HepG2 (cell line): ENCODE data around the gene NDUFAF3. TPM values are rescaled to one million over a fixed set of nuclear protein-coding genes. Genes with fewer than 3 reads are reported as not detected.

ENCODE experiments used
- ATAC-seq: fragments of 200-7000 bp; cut with Tn5 transposase; 3 replicates; pipeline ENCODE4 v1.9.1; 2020; ENCODE audit warnings: mild to moderate bottlenecking, moderate library complexity
- Bru-seq: library from RNA; stranded (reverse); fragments of 400-500 nt; gene quantifications from one replicate; lab custom pipeline; 2021; lab: Mats Ljungman, UMichigan
- BruChase-seq, 2 experiments: library from RNA; stranded (reverse); fragments of 400-500 nt; gene quantifications; one replicate each; lab custom pipeline; 2021; lab: Mats Ljungman, UMichigan
- BruUV-seq: library from RNA; stranded (reverse); fragments of 400-500 nt; replicated peaks from 2 replicates; lab custom pipeline; 2021; lab: Mats Ljungman, UMichigan
- CTCF ChIA-PET: fragments of 300-600 bp; formaldehyde crosslinking; extraction: SDS; loops from one replicate; lab custom pipeline; 2021; ENCODE audit warnings: low total read pairs, inconsistent platforms, low intra/inter-chr PET ratio; lab: Yijun Ruan, JAX
- POLR2A ChIA-PET: fragments of 350-600 bp; sonication (Branson Sonifier 250); formaldehyde crosslinking; loops from one replicate; lab custom pipeline; 2020; ENCODE audit warnings: antibody characterized with exemption, inconsistent platforms; lab: Yijun Ruan, JAX
- DNase-seq: peaks from one replicate; pipeline ENCODE4 v3.0.0-alpha.2; 2015; ENCODE audit warnings: low spot score
- FAIRE-seq: peaks from 3 replicates; lab custom pipeline; 2011; peaks lifted over from hg19 to GRCh38; lab: Jason Lieb, UNC
- H2AFZ ChIP-seq: one replicate; pipeline ENCODE4 v1.6.1; 2011; ENCODE audit warnings: low read length, inconsistent platforms
- H3K27ac ChIP-seq: fragments of 300-600 bp; 3 replicates; pipeline ENCODE4 v1.8.0; 2011; ENCODE audit warnings: mixed run types, mild to moderate bottlenecking, mixed read lengths, low read length, inconsistent platforms; ENCODE audit not compliant: insufficient read depth; ENCODE audit errors: extremely low read length
- H3K27me3 ChIP-seq, 2 experiments: fragments of 200-600 bp in 1 of 2; 2 replicates in 1 of 2; 3 replicates in 1 of 2; pipeline versions ENCODE4 v1.6.0 to v1.8.0; 2011; ENCODE audit warnings: low read length in 2 of 2, mild to moderate bottlenecking in 2 of 2, moderate library complexity in 2 of 2, inconsistent platforms in 1 of 2; ENCODE audit not compliant: insufficient read depth in 2 of 2, control insufficient read depth in 1 of 2
- H3K36me3 ChIP-seq, 2 experiments: fragments of 200-600 bp in 1 of 2; replicated peaks in 1 of 2; 2 replicates in 1 of 2; 3 replicates in 1 of 2; pipeline versions ENCODE4 v1.5.1 to v1.8.0; 2011; ENCODE audit warnings: low read length in 2 of 2, inconsistent platforms in 1 of 2; ENCODE audit not compliant: insufficient read depth in 2 of 2, control insufficient read depth in 1 of 2
- H3K4me1 ChIP-seq: 2 replicates; pipeline ENCODE4 v1.5.1; 2012; ENCODE audit warnings: low read length, inconsistent platforms; ENCODE audit not compliant: insufficient read depth
- H3K4me2 ChIP-seq: 2 replicates; pipeline ENCODE4 v1.6.0; 2011; ENCODE audit warnings: low read depth, low read length, inconsistent platforms
- H3K4me3 ChIP-seq, 3 experiments: fragments of 200-600 bp in 1 of 3; sonication (generic), shearing (Covaris generic) in 1 of 3; replicated peaks in 1 of 3; 2 replicates each; pipeline ENCODE4 v1.5.1; 2011 to 2016; ENCODE audit warnings: low read length in 3 of 3, inconsistent platforms in 2 of 3, low read depth in 2 of 3, mild to moderate bottlenecking in 2 of 3, control low read depth in 1 of 3, mixed read lengths in 1 of 3; ENCODE audit not compliant: insufficient read depth in 1 of 3
- H3K79me2 ChIP-seq: one replicate; pipeline ENCODE4 v1.6.1; 2011; ENCODE audit warnings: low read length, inconsistent platforms; ENCODE audit not compliant: insufficient read depth
- H3K9ac ChIP-seq: 2 replicates; pipeline ENCODE4 v1.6.0; 2011; ENCODE audit warnings: mild to moderate bottlenecking, low read depth, low read length, inconsistent platforms; ENCODE audit not compliant: insufficient read depth
- H3K9me3 ChIP-seq: 2 replicates; pipeline ENCODE4 v1.5.1; 2012; ENCODE audit warnings: mild to moderate bottlenecking, low read length
- H4K20me1 ChIP-seq: 2 replicates; pipeline ENCODE4 v1.6.0; 2011; ENCODE audit warnings: inconsistent platforms, mild to moderate bottlenecking, low read length, moderate library complexity; ENCODE audit not compliant: insufficient read depth
- BCL6 ChIP-seq: IDR thresholded peaks from 2 replicates; pipeline ENCODE4 v1.6.1; 2016; ENCODE audit warnings: missing genetic modification reagents, missing compliant biosample characterization
- CBX2 ChIP-seq, 2 experiments: fragments of 200-600 bp in 1 of 2; sonication (generic); formaldehyde crosslinking in 1 of 2; IDR thresholded peaks; 2 replicates each; pipeline versions ENCODE4 v1.7.0 to v1.8.1; 2018 to 2022; ENCODE audit warnings: low read depth in 2 of 2, low read length in 1 of 2, mild to moderate bottlenecking in 1 of 2, missing genetic modification reagents in 1 of 2
- MAZ ChIP-seq, 2 experiments: sonication (generic) in 1 of 2; formaldehyde crosslinking in 1 of 2; IDR thresholded peaks; 2 replicates each; pipeline versions ENCODE4 v1.5.0 to v1.6.1; 2012 to 2020; ENCODE audit warnings: low read depth in 2 of 2, mild to moderate bottlenecking in 2 of 2, borderline replicate concordance in 1 of 2, improper control_type of control experiment in 1 of 2, low read length in 1 of 2, missing genetic modification reagents in 1 of 2, moderate library complexity in 1 of 2
- NR2C2 ChIP-seq: sonication (generic); formaldehyde crosslinking; IDR thresholded peaks from 2 replicates; pipeline ENCODE4 v1.4.0; 2020; ENCODE audit warnings: missing genetic modification reagents, mild to moderate bottlenecking, moderate library complexity, borderline replicate concordance
- SRF ChIP-seq: IDR thresholded peaks from 2 replicates; pipeline ENCODE4 v1.6.1; 2011; ENCODE audit warnings: mild to moderate bottlenecking, low read depth, low read length, moderate library complexity
- ZBTB8A ChIP-seq: sonication (generic); formaldehyde crosslinking; IDR thresholded peaks from 2 replicates; pipeline ENCODE4 v1.4.0; 2020; ENCODE audit warnings: mild to moderate bottlenecking, low read depth, missing genetic modification reagents, borderline replicate concordance
- ZNF33B ChIP-seq: sonication (generic); formaldehyde crosslinking; IDR thresholded peaks from 2 replicates; pipeline ENCODE4 v1.5.1; 2020; ENCODE audit warnings: mild to moderate bottlenecking, missing genetic modification reagents
- ZNF839 ChIP-seq: sonication (generic); formaldehyde crosslinking; IDR thresholded peaks from 2 replicates; pipeline ENCODE4 v1.4.0; 2020; ENCODE audit warnings: missing genetic modification reagents, mild to moderate bottlenecking, borderline replicate concordance
- ZNF879 ChIP-seq: sonication (generic); formaldehyde crosslinking; IDR thresholded peaks from 2 replicates; pipeline ENCODE4 v1.8.1; 2023; ENCODE audit warnings: missing genetic modification reagents
- WGBS: methylation state at CpG from one replicate; pipeline ENCODE4 v1.1.6; 2017; ENCODE audit warnings: low lambda C conversion rate; 5-methylcytosine and 5-hydroxymethylcytosine counted together
- in situ Hi-C: cut with HindIII; loops from 2 replicates; pipeline ENCODE4 v1.10.0; 2017; ENCODE audit warnings: low pct_unique_long_range_greater_than_20kb; ENCODE audit not compliant: extremely low pct_ligation_motif_present
- intact Hi-C: fragments of 100-400 bp; cut with micrococcal nuclease; formaldehyde crosslinking; loops from one replicate; pipeline ENCODE4 v1.10.0; 2022; ENCODE audit not compliant: unreplicated experiment
- long read RNA-seq, 2 experiments: library from RNA in 1 of 2; library from polyadenylated mRNA in 1 of 2; stranded (forward) in 1 of 2; unstranded in 1 of 2; transcript quantifications; one replicate each; pipeline ENCODE4 v2.0.0, GENCODE V29; 2019 to 2022
- polyA minus RNA-seq, 3 experiments: library from RNA; depleted of rRNA, polyadenylated mRNA; stranded (reverse); fragments of >200 nt; gene quantifications; 2 replicates each; pipeline ENCODE4 v1.2.3, GENCODE V29; 2011; ENCODE audit warnings: low replicate concordance in 1 of 3
- polyA plus RNA-seq, 8 experiments: library from polyadenylated mRNA; depleted of rRNA in 3 of 8; stranded (reverse) in 7 of 8; unstranded in 1 of 8; fragments of >200 nt; fragmentation: Illumina TruSeq in 4 of 8; extraction: Trizol in 4 of 8; gene quantifications; 2 replicates each; pipeline versions ENCODE4 v1.2.1 to v1.2.3, GENCODE V29; 2011 to 2016; ENCODE audit warnings: low read depth in 4 of 8, missing spikeins in 1 of 8, mixed read lengths in 1 of 8; ENCODE audit not compliant: insufficient read depth in 1 of 8
- total RNA-seq, 5 experiments: library from RNA; depleted of rRNA; stranded (reverse); fragments of >200 nt; fragmentation: Illumina TruSeq; extraction: Trizol; gene quantifications; 2 replicates each; pipeline ENCODE4 v1.2.3, GENCODE V29; 2016; ENCODE audit warnings: low read depth in 1 of 5
- TF ChIP-seq, protein P1 (sequence below): IDR thresholded peaks from 2 replicates; pipeline ENCODE4 v1.6.1; 2016; ENCODE audit warnings: low read depth, borderline replicate concordance
- TF ChIP-seq, protein P2 (sequence below): sonication (generic); formaldehyde crosslinking; IDR thresholded peaks from 2 replicates; pipeline ENCODE4 v1.5.0; 2020; ENCODE audit warnings: mild to moderate bottlenecking, missing genetic modification reagents

The NDUFAF3 gene, protein sequence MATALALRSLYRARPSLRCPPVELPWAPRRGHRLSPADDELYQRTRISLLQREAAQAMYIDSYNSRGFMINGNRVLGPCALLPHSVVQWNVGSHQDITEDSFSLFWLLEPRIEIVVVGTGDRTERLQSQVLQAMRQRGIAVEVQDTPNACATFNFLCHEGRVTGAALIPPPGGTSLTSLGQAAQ
- total RNA-seq (2016; rRNA removed; fragmentation: Illumina TruSeq; extraction: Trizol): 50.0 and 51.9 TPM in 2 replicates
- 26.9 and 32.9 TPM in 2 replicates for total RNA-seq (2016; cell fraction: cytosol; rRNA removed; fragmentation: Illumina TruSeq; extraction: Trizol; ENCODE audit: low read depth)
- total RNA-seq (2016; cell fraction: insoluble cytoplasmic fraction; rRNA removed; fragmentation: Illumina TruSeq; extraction: Trizol): 52.3 and 61.1 TPM in 2 replicates
- total RNA-seq (2016; cell fraction: membrane; rRNA removed; fragmentation: Illumina TruSeq; extraction: Trizol): 26.1 and 38.8 TPM in 2 replicates
- 24.4 and 30.9 TPM in 2 replicates for total RNA-seq (2016; cell fraction: nucleus; rRNA removed; fragmentation: Illumina TruSeq; extraction: Trizol)
- 39.0 and 42.0 TPM in 2 replicates for polyA plus RNA-seq (2011; rRNA removed)
- polyA plus RNA-seq (2011; cell fraction: cytosol; rRNA removed): 32.1 and 56.3 TPM in 2 replicates
- polyA plus RNA-seq (2011; cell fraction: nucleus; rRNA removed): 29.5 and 32.3 TPM in 2 replicates
- 31.0 and 39.6 TPM in 2 replicates for polyA plus RNA-seq (2012)
- polyA plus RNA-seq (2016; cell fraction: cytosol; fragmentation: Illumina TruSeq; extraction: Trizol; ENCODE audit: low read depth): 31.0 and 36.1 TPM in 2 replicates
- polyA plus RNA-seq (2016; cell fraction: insoluble cytoplasmic fraction; fragmentation: Illumina TruSeq; extraction: Trizol; ENCODE audit: low read depth): 63.6 and 69.8 TPM in 2 replicates
- 28.9 and 36.0 TPM in 2 replicates for polyA plus RNA-seq (2016; cell fraction: membrane; fragmentation: Illumina TruSeq; extraction: Trizol; ENCODE audit: low read depth)
- polyA plus RNA-seq (2016; cell fraction: nucleus; fragmentation: Illumina TruSeq; extraction: Trizol; ENCODE audit: insufficient read depth, low read depth): 39.0 and 43.6 TPM in 2 replicates
- polyA minus RNA-seq (2011; rRNA and poly(A)+ RNA removed; ENCODE audit: low replicate concordance): 70.8 and 119 TPM in 2 replicates
- polyA minus RNA-seq (2011; cell fraction: cytosol; rRNA and poly(A)+ RNA removed): 23.8 and 35.3 TPM in 2 replicates
- 27.4 and 27.9 TPM in 2 replicates for polyA minus RNA-seq (2011; cell fraction: nucleus; rRNA and poly(A)+ RNA removed)
- Bru-seq, nascent RNA: percentile 72 among the genes with signal in this experiment
- BruChase-seq, experiment 1, labeled RNA remaining after a 6-hour chase: percentile 69 among the genes with signal in this experiment
- BruChase-seq, experiment 2, labeled RNA remaining after a 2-hour chase: percentile 60 among the genes with signal in this experiment
- long read RNA-seq, experiment 1, transcript NDUFAF3-202 (5 exons, 2,012 nt): major isoform, 89 of 117 reads
- long read RNA-seq, experiment 1, partial matches to known transcripts: 1 of 117 reads
- long read RNA-seq, experiment 1, other reads (novel, unspliced or antisense): 24 of 117 reads
- long read RNA-seq, experiment 2, transcript NDUFAF3-202 (5 exons, 2,012 nt): major isoform, 100 of 110 reads
- long read RNA-seq, experiment 2, partial matches to known transcripts: 1 of 110 reads
- long read RNA-seq, experiment 2, other reads (novel, unspliced or antisense): 5 of 110 reads

DNA sequence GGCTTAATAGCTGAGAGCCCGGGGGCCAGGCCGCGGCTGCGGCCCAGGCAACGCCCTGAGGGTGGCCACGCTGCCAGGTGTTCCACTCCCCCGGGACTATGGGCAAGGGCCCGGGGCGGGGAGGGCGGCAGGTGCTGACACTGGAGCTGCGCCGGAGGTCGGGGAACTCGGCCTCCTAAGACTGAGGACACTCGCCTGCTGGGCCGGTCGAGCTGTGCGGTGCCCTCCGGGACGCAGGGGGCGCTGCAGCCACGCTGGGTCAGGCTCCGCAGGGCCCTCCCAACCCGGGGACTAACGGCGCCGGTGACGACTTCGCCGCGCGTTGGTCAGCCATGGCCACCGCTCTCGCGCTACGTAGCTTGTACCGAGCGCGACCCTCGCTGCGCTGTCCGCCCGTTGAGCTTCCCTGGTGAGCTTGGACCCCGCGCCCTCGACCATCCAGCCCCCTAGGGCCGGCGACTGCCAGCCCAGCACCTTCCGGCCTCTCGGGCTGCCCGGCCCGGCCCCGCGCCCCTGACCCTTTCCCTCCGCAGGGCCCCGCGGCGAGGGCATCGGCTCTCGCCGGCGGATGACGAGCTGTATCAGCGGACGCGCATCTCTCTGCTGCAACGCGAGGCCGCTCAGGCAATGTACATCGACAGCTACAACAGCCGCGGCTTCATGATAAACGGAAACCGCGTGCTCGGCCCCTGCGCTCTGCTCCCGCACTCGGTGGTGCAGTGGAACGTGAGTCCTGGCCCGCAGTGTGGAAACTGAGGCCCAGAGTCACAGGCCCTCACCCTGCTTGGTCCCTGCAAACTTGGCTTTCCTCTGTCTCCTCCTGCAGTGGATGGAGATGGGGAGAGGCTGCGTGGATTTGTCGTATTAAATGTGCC is at the start of gene NDUFAF3:
Gene NDUFAF3 (plus strand): TSS at position 309 of the 875 bp plus-strand sequence. CDS start 24 bp downstream, at position 333.
- 0% methylated on average over 7 of the region's 83 CpGs for WGBS
- Histone ChIP-seq H3K4me2 (peak within 1 kb of the TSS; percentile 89), H3K27ac (peak within 1 kb of the TSS; percentile 99), H2AFZ (no peak within 1 kb of the TSS), H3K27me3 (no peaks in the 10 kb centered on the region; a peak in 1 of 5 replicates), H3K4me1 (peaks cover 50% of the 10 kb centered on the region), H3K9ac (peak within 1 kb of the TSS; percentile 99), H3K4me3 (peak within 1 kb of the TSS; percentile 80 to 96 (median 89)), H3K79me2 (peaks cover 27% of the 10 kb centered on the region), H3K9me3 (no peaks in the 10 kb centered on the region), H4K20me1 (no peaks in the 10 kb centered on the region), H3K36me3 (peaks cover 16 to 30% of the 10 kb centered on the region in 2 experiments)
- no TSS peak for BruUV-seq
- ChIA-PET POLR2A (interaction anchor here (0.6 to 11.1 kb wide), 19 partner anchors 7 to 548 kb away, joined by 3 to 280 read pairs (median 7); partner anchors contain the start of genes IMPDH2, KLHDC8B, LAMB2 and QARS1), CTCF (no interaction called here)
- DNase-seq (peak; percentile 85), ATAC-seq (peak; percentile 72), FAIRE-seq (peak; percentile 34)
- in situ Hi-C loops: no loop called here
- intact Hi-C loops: loop anchor here (5.0 kb wide), 1 partner anchor 70 kb away; the partner anchor contains the start of gene QRICH1
- TF ChIP-seq BCL6 (CRISPR knock-in tag) (peak; percentile 24; the same call in 1 of the 2 replicates), SRF (no peak), ZNF879 (0 out of 2 replicates have a peak, but pooled peaks have one; percentile 38), MAZ (IDR thresholded peaks at IDR 0.05; ENCODE audit: borderline replicate concordance, low read depth, low read length) (peak; percentile 67), MAZ (CRISPR knock-in tag; IDR thresholded peaks at IDR 0.05; ENCODE audit: low read depth) (peak; percentile 45; the same call in 1 of the 2 replicates), ZNF839 (CRISPR knock-in tag) (no peak), ZBTB8A (CRISPR knock-in tag) (no peak), ZNF33B (CRISPR knock-in tag) (peak; percentile 24; the same call in 1 of the 2 replicates), NR2C2 (CRISPR knock-in tag) (peak; percentile 69; the same call in 1 of the 2 replicates), CBX2 (IDR thresholded peaks at IDR 0.05; ENCODE audit: low read depth, low read length) (no peak), CBX2 (CRISPR knock-in tag; IDR thresholded peaks at IDR 0.05; ENCODE audit: low read depth) (no peak)
- TF ChIP-seq, protein P1, sequence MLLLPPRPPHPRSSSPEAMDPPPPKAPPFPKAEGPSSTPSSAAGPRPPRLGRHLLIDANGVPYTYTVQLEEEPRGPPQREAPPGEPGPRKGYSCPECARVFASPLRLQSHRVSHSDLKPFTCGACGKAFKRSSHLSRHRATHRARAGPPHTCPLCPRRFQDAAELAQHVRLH (CRISPR knock-in tag): peak; percentile 85; the same call in 1 of the 2 replicates
- TF ChIP-seq, protein P2, sequence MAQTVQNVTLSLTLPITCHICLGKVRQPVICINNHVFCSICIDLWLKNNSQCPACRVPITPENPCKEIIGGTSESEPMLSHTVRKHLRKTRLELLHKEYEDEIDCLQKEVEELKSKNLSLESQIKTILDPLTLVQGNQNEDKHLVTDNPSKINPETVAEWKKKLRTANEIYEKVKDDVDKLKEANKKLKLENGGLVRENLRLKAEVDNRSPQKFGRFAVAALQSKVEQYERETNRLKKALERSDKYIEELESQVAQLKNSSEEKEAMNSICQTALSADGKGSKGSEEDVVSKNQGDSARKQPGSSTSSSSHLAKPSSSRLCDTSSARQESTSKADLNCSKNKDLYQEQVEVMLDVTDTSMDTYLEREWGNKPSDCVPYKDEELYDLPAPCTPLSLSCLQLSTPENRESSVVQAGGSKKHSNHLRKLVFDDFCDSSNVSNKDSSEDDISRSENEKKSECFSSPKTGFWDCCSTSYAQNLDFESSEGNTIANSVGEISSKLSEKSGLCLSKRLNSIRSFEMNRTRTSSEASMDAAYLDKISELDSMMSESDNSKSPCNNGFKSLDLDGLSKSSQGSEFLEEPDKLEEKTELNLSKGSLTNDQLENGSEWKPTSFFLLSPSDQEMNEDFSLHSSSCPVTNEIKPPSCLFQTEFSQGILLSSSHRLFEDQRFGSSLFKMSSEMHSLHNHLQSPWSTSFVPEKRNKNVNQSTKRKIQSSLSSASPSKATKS (CRISPR knock-in tag): peak; percentile 23; the same call in 1 of the 2 replicates
